Adipocyte (in vitro differentiated cells): ENCODE data around the gene APEH.

ENCODE experiments used
- DNase-seq: peaks from one replicate; pipeline ENCODE4 v3.0.0-alpha.2; 2015; ENCODE audit warnings: low read depth
- H3K27me3 ChIP-seq: replicated peaks from 2 replicates; pipeline ENCODE4 v1.7.0; 2013; ENCODE audit warnings: mild to moderate bottlenecking, low read length, moderate library complexity; ENCODE audit not compliant: control insufficient read depth, insufficient read depth
- H3K36me3 ChIP-seq: 2 replicates; pipeline ENCODE4 v1.7.0; 2013; ENCODE audit warnings: low read length, mild to moderate bottlenecking, moderate library complexity; ENCODE audit not compliant: control insufficient read depth, insufficient read depth, severe bottlenecking
- H3K4me1 ChIP-seq: 2 replicates; pipeline ENCODE4 v1.7.0; 2013; ENCODE audit warnings: mild to moderate bottlenecking, low read length, moderate library complexity; ENCODE audit not compliant: control insufficient read depth, insufficient read depth
- H3K4me3 ChIP-seq: 2 replicates; pipeline ENCODE4 v1.7.0; 2013; ENCODE audit warnings: mild to moderate bottlenecking, low read length, moderate library complexity
- H3K9ac ChIP-seq: 2 replicates; pipeline ENCODE4 v1.7.0; 2013; ENCODE audit warnings: mild to moderate bottlenecking, low read length, moderate library complexity
- H3K9me3 ChIP-seq: 2 replicates; pipeline ENCODE4 v1.7.0; 2013; ENCODE audit warnings: mild to moderate bottlenecking, low read length, moderate library complexity; ENCODE audit not compliant: control insufficient read depth

APEH gene

GRCh38 chr3:49673715-49674496, at the start of gene APEH:
Gene APEH (plus strand): TSS chr3:49674351. CDS start chr3:49674402, 51 bp downstream.
- DNase-seq, result peak; percentile 99
- no peaks in the 10 kb centered on the region for H3K27me3 ChIP-seq
- H3K4me3 ChIP-seq, result peak within 1 kb of the TSS; percentile 93
- H3K9me3 ChIP-seq, result no peaks in the 10 kb centered on the region
- peaks cover 24% of the 10 kb centered on the region for H3K4me1 ChIP-seq
- peak within 1 kb of the TSS; percentile 93 for H3K9ac ChIP-seq
- H3K36me3 ChIP-seq, result peaks cover 34% of the 10 kb centered on the region

DNA sequence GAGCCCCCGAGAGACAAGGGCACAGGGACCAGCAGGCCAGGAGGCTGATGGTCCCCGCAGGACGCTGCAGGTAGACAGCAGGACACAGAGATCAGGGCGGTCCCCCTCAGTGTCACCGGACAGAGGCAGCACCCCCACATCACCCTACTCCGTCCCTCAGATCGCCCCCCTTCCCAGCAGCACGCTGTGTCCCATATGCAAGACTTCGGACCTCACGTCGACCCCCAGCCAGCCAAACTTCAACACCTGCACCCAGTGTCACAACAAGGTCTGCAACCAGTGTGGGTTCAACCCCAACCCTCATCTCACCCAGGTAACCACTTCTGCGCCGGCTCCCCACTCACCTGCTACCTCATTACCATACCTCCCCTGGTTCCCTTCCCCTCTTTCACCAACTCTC, 49.1 kb upstream of the APEH start:
- no peak for DNase-seq
- no peaks in the 10 kb centered on the region for H3K4me1 ChIP-seq
- H3K27me3 ChIP-seq, result peaks cover 46% of the 10 kb centered on the region
- no peak overlapping the region for H3K4me3 ChIP-seq
- H3K9ac ChIP-seq, result no peak overlapping the region
- no peaks in the 10 kb centered on the region for H3K9me3 ChIP-seq
- H3K36me3 ChIP-seq, result no peaks in the 10 kb centered on the region

GRCh38 chr3:49626101-49626581, 48.0 kb upstream of the APEH start:
- no peaks in the 10 kb centered on the region for H3K4me1 ChIP-seq
- peaks cover 55% of the 10 kb centered on the region for H3K27me3 ChIP-seq
- H3K9ac ChIP-seq, result no peak overlapping the region
- DNase-seq, result no peak
- H3K36me3 ChIP-seq, result no peaks in the 10 kb centered on the region
- H3K9me3 ChIP-seq, result no peaks in the 10 kb centered on the region
- H3K4me3 ChIP-seq, result no peak overlapping the region

- H3K9ac ChIP-seq, result no peak overlapping the region
- no peaks in the 10 kb centered on the region for H3K4me1 ChIP-seq
- H3K4me3 ChIP-seq, result no peak overlapping the region
- no peak for DNase-seq
- H3K27me3 ChIP-seq, result peaks cover 49% of the 10 kb centered on the region
- H3K36me3 ChIP-seq, result no peaks in the 10 kb centered on the region
- H3K9me3 ChIP-seq, result peaks cover 6% of the 10 kb centered on the region
Observed at GRCh38 chr3:49626796-49627195, 47.4 kb upstream of the APEH start.

GRCh38 chr3:49627634-49628033, 46.5 kb upstream of the APEH start:
- peaks cover 9% of the 10 kb centered on the region for H3K9me3 ChIP-seq
- peaks cover 45% of the 10 kb centered on the region for H3K27me3 ChIP-seq
- no peak overlapping the region for H3K9ac ChIP-seq
- H3K4me1 ChIP-seq, result no peaks in the 10 kb centered on the region
- no peaks in the 10 kb centered on the region for H3K36me3 ChIP-seq
- no peak for DNase-seq
- no peak overlapping the region for H3K4me3 ChIP-seq

DNA sequence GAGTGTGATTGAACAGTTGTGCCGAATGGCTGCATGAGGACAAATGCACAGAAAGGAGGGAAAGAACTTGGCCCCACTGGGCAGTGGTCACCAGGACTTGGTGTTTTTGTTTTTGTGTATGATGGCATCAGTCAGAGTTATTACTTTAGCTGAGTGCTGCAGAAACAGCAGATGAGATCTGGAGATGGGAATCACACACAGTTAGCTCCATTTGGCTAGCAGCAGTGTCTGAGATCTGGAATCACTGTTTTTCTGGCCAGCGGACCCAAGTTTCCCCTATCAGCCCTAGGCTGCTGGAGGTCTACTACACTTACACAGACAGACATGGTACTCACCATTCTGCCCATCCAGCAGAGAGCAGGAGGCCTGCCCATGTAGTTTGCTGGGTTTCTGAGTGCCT, 45.9 kb upstream of the APEH start:
- H3K9me3 ChIP-seq, result peaks cover 9% of the 10 kb centered on the region
- peaks cover 43% of the 10 kb centered on the region for H3K27me3 ChIP-seq
- H3K4me1 ChIP-seq, result no peaks in the 10 kb centered on the region
- H3K9ac ChIP-seq, result no peak overlapping the region
- no peak for DNase-seq
- H3K4me3 ChIP-seq, result no peak overlapping the region
- H3K36me3 ChIP-seq, result no peaks in the 10 kb centered on the region

DNA sequence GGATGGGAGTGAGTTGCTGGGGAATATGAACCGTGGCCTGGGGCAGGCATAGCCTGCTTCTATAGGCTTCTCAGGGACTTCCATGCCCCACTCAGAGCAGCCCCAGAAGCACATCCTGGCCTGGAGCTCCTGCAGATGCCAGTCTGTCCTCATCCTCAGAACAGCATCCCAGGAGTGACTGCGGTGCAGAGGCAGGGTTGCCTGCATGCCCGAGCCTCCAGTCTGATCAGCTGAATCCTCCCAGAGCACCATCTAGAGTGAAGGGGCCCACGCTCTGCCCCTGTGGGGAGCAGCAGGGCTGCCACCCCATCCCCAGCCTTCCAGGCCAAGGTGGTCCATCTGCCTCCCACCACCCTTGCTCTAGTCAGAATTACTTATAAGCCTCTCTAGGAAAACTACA, 44.7 kb upstream of the APEH start:
- peaks cover 9% of the 10 kb centered on the region for H3K9me3 ChIP-seq
- no peak overlapping the region for H3K4me3 ChIP-seq
- no peak for DNase-seq
- H3K4me1 ChIP-seq, result no peaks in the 10 kb centered on the region
- H3K36me3 ChIP-seq, result no peaks in the 10 kb centered on the region
- H3K9ac ChIP-seq, result no peak overlapping the region
- H3K27me3 ChIP-seq, result peaks cover 39% of the 10 kb centered on the region

DNA sequence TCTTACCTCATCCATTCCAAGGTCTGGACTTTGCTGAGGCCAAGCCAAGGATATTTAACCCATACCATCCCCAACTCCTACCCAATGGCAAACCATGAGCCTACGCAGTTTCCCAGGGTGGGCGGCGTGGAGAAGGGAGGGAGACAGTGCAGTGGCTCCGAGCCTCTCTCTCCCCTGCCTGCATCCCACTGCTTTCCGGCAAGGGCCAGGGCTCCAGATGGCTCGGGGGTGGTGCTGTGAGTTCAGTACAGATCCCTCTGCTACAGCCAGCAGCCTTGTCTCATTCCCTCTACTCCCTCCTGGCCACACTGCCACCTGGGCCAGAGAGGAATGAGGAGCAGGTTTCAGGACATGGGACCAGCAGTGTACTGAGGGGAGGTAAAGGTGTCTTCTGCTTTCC, 44.3 kb upstream of the APEH start:
- Histone ChIP-seq H3K27me3 (peaks cover 40% of the 10 kb centered on the region), H3K4me1 (no peaks in the 10 kb centered on the region), H3K9me3 (peaks cover 9% of the 10 kb centered on the region), H3K4me3 (no peak overlapping the region), H3K9ac (no peak overlapping the region), H3K36me3 (no peaks in the 10 kb centered on the region)
- no peak for DNase-seq

DNA sequence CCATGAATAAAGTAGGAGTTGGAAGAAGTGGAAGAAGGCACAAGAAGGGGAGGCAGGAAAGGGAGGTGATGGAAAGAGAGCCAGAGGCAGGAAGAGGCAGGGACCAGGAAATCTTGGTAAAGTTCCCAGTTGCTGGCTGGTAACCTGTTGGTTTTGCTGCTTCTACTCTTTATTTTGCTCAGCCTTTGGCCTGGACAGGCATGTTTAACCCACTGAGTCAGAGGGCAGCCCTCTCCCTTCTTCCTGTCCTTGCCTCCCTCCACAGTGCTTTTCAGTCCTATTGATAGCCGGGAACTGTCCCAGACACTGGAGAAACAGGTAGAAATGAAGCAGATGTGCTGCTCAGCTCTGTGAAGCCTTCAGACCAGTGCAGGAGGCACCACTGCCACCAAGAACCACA, 43.4 kb upstream of the APEH start:
- H3K27me3 ChIP-seq, result peaks cover 50% of the 10 kb centered on the region
- no peak overlapping the region for H3K4me3 ChIP-seq
- no peaks in the 10 kb centered on the region for H3K36me3 ChIP-seq
- no peak overlapping the region for H3K9ac ChIP-seq
- no peak for DNase-seq
- peaks cover 9% of the 10 kb centered on the region for H3K9me3 ChIP-seq
- no peaks in the 10 kb centered on the region for H3K4me1 ChIP-seq

GRCh38 chr3:49634736-49635135, 39.4 kb upstream of the APEH start:
- no peak overlapping the region for H3K4me3 ChIP-seq
- H3K9me3 ChIP-seq, result peaks cover 9% of the 10 kb centered on the region
- DNase-seq, result no peak
- H3K9ac ChIP-seq, result no peak overlapping the region
- no peaks in the 10 kb centered on the region for H3K36me3 ChIP-seq
- H3K27me3 ChIP-seq, result peaks cover 45% of the 10 kb centered on the region
- no peaks in the 10 kb centered on the region for H3K4me1 ChIP-seq

DNA sequence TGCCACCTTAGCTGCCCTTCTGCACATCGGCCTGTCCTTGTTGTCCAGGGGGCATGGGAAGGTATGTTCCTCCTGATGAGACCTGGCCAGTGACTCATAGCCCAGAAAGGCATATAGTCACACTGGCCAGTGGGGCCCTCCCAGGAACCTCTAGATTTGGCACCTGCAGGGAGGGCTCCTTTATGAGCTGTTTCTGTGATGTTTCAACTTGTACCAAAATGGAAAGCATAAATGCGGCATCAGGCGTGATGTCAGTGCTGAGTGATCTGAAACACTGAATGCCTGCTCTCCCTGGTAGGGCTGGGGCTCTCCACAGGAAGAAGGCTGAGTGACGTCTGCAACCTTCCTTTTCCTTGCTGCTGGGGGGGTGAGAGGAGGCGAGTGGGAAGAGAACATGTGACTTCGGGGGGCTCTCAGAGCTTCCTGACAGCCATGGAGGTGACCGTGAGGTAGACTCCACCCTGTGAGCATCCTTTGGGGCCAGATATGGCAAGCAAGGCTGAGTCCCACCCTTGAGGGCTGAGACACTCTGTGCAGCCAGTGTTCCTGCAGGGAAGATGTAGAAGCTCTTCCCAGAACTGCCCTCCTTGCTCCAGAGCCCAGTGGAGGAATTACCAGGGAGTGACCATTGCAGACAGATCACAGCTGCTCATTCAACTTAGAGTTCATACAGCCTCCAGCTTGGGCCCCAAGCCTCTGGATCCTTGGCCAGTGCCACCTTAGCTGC, 37.1 kb upstream of the APEH start:
- H3K36me3 ChIP-seq, result no peaks in the 10 kb centered on the region
- peaks cover 33% of the 10 kb centered on the region for H3K27me3 ChIP-seq
- no peak overlapping the region for H3K9ac ChIP-seq
- peaks cover 1% of the 10 kb centered on the region for H3K9me3 ChIP-seq
- no peak overlapping the region for H3K4me3 ChIP-seq
- DNase-seq, result no peak
- H3K4me1 ChIP-seq, result no peaks in the 10 kb centered on the region
